Testis (tissue), 2 donors: ENCODE results near the gene RALGPS1.

Experiments used
- POLR2A ChIP-seq: fragments of 450-650 bp; IDR thresholded peaks from one replicate; pipeline ENCODE4 v1.6.1; 2017; ENCODE audit warnings: antibody characterized with exemption, mild to moderate bottlenecking, moderate library complexity
- TF ChIP-seq, protein P1 (sequence below), 3 experiments: fragments of 450-650 bp in 2 of 3; fragments of 200-600 bp in 1 of 3; sonication (generic) in 1 of 3; IDR thresholded peaks; one replicate each; pipeline ENCODE4 v1.5.1; 2016 to 2019; ENCODE audit warnings: antibody characterized with exemption in 3 of 3, mild to moderate bottlenecking in 2 of 3, moderate library complexity in 1 of 3

DNA sequence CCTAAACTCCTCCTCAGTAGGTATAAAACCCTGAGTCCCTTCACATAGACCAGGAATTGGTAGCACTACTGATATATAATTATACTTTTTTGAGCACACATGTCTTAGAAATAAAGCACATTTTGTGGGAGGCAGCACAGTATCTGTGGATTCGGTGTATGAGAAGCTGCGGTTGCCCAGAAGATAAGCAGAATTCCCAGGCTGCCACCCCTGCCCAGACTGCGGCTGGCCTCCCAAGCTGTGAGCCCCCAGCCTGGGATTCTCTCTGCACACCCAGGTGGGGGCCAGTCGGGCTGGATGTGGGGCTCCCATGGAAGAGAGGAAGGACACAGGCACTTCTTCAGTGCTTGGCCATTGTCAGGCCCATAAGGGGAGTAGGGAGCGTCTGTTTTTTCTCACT lies 233.4 kb downstream of the RALGPS1 start:
- TF ChIP-seq, protein P1, sequence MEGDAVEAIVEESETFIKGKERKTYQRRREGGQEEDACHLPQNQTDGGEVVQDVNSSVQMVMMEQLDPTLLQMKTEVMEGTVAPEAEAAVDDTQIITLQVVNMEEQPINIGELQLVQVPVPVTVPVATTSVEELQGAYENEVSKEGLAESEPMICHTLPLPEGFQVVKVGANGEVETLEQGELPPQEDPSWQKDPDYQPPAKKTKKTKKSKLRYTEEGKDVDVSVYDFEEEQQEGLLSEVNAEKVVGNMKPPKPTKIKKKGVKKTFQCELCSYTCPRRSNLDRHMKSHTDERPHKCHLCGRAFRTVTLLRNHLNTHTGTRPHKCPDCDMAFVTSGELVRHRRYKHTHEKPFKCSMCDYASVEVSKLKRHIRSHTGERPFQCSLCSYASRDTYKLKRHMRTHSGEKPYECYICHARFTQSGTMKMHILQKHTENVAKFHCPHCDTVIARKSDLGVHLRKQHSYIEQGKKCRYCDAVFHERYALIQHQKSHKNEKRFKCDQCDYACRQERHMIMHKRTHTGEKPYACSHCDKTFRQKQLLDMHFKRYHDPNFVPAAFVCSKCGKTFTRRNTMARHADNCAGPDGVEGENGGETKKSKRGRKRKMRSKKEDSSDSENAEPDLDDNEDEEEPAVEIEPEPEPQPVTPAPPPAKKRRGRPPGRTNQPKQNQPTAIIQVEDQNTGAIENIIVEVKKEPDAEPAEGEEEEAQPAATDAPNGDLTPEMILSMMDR (IDR thresholded peaks at IDR 0.05): no peak
- no peak for TF ChIP-seq POLR2A
